GM18867 (cell line): ENCODE measurements around the gene TNFAIP8L1.
"Not testable (repeated sequence)": the region's sequence is repeated elsewhere in the genome, so short reads cannot be mapped to it uniquely, and the experiment has no call there.

Experiments used
- ATAC-seq: cut with Tn5 transposase; IDR thresholded peaks from one replicate; pipeline ENCODE4 v1.9.1; 2021; ENCODE audit warnings: mild to moderate bottlenecking, moderate library complexity; ENCODE audit not compliant: unreplicated experiment

TNFAIP8L1 gene

GRCh38 chr19:4675346-4675745, 36.0 kb downstream of the TNFAIP8L1 start:
- no peak for ATAC-seq

DNA sequence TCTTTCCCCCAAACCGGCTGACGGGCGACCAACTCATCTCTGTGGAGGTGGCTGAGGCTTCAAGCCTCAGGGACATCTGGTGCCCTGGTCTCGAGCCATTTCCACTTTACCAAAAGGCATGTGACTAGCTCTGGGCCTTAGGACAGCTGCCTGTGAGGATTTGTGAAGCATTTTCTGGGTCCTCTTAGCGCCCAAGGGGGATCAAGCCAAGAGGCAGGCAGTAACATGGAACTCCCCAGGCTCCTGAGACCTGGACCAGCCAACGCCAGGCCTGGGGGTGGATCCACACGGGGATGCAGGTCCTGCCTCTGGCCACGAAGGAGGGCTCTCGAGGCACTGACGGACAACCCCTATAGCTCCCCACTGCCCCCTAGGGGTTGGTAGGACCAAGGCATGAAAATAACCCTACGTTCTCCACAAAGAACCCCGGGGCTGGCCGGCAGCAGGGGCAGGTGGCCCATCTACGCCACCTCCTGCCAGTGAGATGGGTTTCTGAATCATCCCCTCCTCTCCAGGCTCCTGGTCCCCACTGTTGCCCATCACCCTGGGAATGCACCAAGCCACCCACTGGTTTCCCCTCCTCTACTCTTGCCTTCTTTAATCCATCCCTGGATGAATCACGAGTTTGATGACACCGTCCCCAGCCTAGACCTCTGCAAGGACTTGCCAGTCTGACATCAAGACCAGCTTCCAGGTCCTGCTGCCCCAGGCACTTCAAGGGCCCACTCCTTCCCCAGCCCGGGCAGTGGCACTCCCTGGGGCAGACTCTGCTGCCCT, 37.8 kb downstream of the TNFAIP8L1 start:
- ATAC-seq, result no peak

DNA sequence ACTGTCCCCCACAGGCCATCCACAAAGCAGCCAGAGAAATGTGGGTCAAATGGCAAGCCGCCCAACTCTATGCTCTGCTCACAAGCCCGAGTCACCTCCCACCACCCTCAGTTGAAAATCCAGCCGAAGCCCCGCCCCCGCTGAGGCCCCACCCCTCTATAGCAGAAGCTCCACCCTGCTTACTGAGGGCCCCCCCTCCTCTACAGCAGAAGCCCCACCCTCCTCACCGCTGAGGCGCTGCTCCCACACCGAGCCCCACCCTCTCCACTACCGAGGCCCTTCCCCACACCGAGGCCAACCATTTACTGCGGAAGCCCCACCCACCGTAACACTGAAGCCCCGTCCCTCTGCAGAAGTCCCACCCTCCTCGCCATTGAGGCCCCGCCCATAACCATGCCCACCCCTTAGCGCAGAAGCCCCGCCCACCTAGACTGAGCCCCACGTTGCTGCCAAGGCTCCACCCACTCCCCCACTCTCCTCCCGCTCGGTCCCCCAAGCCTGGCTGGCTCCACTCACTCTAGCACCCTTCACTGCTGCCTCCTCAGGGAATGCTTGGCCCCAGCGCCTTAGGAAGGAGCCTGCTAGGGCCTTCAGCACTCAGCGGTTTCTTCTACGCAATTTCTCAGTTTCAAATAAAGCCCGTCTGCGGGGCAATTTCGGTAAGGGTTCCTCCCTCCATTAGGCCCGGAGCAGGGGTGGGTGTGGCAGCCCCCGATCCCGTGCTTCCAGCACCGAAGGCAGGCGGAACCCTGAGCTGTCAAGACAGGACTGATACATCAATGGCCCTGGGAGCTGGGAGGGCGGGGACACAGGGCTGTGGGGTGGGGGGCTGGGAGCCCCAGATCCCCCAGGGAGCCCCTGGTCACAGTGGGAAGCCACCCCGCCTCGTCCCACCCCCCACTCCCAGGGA, 39.8 kb downstream of the TNFAIP8L1 start:
- ATAC-seq, result no peak

- not testable (repeated sequence) for ATAC-seq
Measured at GRCh38 chr19:4680021-4680420, 40.7 kb downstream of the TNFAIP8L1 start.

GRCh38 chr19:4682417-4683200, 43.3 kb downstream of the TNFAIP8L1 start:
- no peak for ATAC-seq

DNA sequence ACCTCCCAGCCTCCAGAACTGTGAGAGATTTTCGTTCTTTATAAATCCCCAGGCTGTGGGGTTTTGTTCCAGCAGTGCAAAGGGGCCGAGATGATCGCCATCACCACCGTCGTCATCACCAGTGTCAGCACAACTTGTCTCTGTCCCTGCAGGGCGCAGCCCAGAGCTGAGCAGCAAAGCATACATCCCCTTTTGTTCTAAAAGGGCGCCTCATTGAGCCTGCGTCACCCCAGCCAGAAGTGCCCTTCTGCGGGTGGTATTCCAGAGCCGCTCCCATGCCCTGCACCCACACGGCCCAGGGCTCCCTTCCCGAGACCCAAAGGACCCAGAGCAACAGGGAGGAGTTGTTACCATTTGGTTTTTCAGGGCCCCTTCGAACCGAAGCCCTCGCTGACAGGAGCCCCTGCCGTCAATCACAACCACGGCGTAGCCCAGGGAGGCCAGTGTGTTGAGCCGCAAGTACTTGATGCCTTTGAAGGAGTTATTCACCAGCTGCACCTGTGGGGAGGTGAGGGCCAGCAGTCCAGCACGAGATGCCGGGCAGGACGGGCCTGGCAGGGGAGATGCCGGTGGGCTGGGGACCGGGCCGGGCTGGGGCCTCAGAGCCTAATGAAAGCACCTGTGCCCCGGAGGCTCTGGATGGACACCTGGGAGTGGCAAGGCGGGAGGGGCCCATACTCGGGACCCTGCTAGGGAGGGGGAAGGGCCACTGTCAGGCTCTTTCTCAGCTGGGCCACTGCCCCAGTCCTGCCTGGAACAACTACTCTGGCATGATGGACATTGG, 45.2 kb downstream of the TNFAIP8L1 start:
- ATAC-seq, result no peak

DNA sequence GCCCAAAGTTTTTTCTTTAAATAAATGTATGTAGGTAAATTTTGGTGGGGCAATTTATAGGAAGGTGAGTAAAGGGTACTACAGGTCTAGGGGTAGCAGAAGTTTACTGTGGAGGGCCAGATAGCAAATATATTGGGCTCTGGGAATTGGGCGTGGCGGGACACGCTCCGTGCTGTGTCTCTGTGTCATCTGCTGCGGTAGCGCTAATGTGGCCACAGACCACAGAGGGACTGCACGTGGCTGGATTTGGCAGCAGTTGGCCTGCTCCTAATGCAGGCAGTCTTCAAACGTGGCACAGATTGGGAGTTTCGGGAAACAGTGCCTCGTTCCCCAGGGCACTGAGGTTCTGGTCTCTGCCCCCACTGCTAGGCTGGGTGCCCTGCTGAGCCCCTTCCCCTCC, 47.4 kb downstream of the TNFAIP8L1 start:
- ATAC-seq, result no peak

GRCh38 chr19:4687396-4687795, 48.1 kb downstream of the TNFAIP8L1 start:
- ATAC-seq, result no peak

GRCh38 chr19:4688587-4688986, 49.3 kb downstream of the TNFAIP8L1 start:
- no peak for ATAC-seq

GRCh38 chr19:4689403-4689802, 50.1 kb downstream of the TNFAIP8L1 start:
- no peak for ATAC-seq

DNA sequence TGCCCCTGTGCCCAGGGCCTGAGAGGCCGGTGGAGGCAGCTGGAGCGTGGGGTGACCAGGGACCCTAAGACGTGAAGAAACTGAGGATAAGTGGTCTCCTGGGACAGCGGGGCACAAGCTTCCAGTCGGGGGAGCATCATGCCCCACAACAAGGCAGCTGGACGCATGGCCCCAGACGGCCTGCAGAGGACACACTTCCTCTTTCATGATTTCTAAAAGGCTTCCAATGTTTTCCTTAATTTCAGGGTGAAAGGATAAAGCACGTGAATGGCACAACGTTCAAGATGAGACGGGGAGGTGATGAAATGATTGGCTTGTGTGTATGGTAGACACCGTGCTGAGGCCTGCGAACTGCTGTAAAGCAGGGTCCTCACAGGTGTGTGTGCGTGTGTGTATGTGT, 51.0 kb downstream of the TNFAIP8L1 start:
- no peak for ATAC-seq

GRCh38 chr19:4691373-4691772, 52.1 kb downstream of the TNFAIP8L1 start:
- ATAC-seq, result no peak

DNA sequence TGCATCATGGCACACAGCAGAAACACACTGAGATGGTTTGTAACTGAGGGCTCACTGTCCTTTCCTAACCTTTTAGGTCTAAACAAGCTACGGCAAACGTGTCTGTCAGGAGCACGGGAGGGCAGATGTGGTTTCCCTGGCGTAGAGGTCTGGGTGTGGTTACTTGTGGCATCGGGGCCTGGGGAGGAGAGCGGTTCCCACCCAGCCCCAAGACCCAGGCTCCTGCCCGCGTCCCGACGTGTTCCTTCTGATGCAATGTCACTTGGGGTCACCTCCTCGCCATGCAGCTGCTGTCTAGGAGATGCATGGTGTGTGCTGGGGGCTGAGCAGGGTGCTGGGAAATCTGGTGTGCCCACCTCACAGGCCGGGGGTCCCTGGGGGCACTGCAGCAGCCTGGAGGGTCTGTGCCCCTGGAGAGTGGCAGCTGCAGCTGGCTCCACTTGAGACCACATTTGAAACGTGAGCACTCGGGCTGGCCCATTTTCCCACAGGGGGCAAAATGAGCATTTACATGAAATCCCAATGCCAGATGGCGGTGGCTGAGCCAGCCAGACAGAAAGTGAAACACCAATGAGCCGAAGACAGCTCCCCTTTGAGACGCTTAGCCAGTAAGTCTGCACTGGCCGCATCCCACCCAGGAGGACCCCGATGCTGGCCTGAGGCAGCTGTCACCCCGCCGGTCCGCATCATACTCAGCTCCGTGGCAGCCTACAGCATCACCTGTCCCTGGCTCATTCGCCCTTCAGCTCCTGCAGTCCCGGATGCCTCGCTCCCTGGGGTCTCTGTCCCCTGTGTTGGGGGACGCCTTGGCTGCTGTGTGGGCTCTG, 53.1 kb downstream of the TNFAIP8L1 start:
- ATAC-seq, result no peak

DNA sequence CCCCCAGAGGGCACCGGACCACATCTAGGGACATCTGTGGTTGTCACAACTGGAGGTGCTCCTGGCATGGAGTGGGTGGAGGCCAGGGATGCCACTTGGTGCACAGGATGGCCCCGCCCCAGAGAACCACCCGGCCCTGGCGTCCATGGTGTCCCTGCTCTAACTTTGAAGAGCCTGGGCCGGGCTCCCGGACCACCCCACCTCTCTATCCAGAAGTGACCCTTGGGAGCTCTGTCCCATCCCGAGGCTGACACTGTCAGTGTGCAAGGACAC, 53.7 kb downstream of the TNFAIP8L1 start:
- no peak for ATAC-seq

- ATAC-seq, result no peak
Measured at GRCh38 chr19:4693471-4694121, 54.3 kb downstream of the TNFAIP8L1 start.

- ATAC-seq, result no peak
Measured at GRCh38 chr19:4694211-4694987, 55.1 kb downstream of the TNFAIP8L1 start.

GRCh38 chr19:4695224-4695731, 56.0 kb downstream of the TNFAIP8L1 start:
- no peak for ATAC-seq

DNA sequence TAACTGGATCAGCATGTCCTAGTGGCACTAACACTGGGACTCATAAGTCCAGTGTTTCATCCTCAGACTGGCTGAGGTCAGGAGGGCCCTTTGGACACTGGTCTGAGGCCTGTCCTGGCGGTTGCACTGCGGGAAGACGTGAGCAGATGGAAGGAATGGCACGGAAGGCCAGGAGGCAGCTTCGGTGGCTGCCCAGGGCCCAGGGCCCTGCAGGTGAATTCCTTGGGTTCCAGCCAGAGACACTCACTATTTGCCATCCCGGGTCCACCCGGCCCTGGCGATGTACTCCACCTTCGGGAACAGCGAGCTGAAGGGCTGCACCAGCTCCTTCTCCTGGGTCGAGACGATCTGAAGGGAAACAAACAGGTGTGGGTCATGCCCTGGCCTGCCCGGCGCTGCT, 58.0 kb downstream of the TNFAIP8L1 start:
- ATAC-seq, result no peak
